Measurements from ENCODE around the gene ADAMTS18. TPM values are rescaled to one million over a fixed set of nuclear protein-coding genes. Genes with fewer than 3 reads are reported as not detected.

The ADAMTS18 gene
- polyA plus RNA-seq, 1 of the 3 experiments (the other 2 are of a cell fraction) = under 0.01 TPM

DNA sequence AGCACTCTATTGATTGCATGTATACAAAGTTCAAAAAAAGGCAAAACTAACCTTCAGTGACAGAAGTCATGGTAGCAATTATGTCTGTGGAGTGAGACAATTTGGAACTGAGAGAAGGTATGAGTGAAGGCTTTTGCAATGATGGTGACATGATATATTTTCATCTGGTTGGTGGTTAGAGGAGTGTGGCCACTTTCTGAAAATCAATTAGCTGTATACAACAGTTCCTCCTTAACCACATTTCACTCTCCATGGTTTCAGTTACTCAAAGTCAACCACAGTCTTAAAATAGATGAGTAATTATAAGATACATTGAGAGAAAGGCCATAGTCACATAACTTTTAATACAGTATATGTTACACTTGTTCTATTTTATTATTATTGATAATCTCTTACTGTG, 26.2 kb downstream of the ADAMTS18 start:
- Histone ChIP-seq H3K79me2 (ENCODE audit: insufficient read depth) (no peaks in the 10 kb centered on the region), H3K27ac (ENCODE audit: low read depth in 2 of 2, low read length in 1 of 2) (no peak overlapping the region), H3F3A (replicated peaks; ENCODE audit: insufficient read depth) (no peaks in the 10 kb centered on the region), H3K36me3 (replicated peaks in 1 of 2; ENCODE audit: control insufficient read depth in 1 of 2, insufficient read depth in 2 of 2, low read length in 1 of 2) (no peaks in the 10 kb centered on the region), H3K4me2 (no peak overlapping the region), H2AFZ (ENCODE audit: low read depth) (no peak overlapping the region), H3K9me3 (no peaks in the 10 kb centered on the region), H3K4me3 (ENCODE audit: low read depth in 2 of 2, low read length in 1 of 2) (no peak overlapping the region), H3K9ac (no peak overlapping the region), H3K4me1 (ENCODE audit: control insufficient read depth in 1 of 2, insufficient read depth in 2 of 2, low read depth in 1 of 2, low read length in 1 of 2) (no peaks in the 10 kb centered on the region; a peak in 1 of 4 replicates), H4K20me1 (ENCODE audit: insufficient read depth) (no peaks in the 10 kb centered on the region), H3K9me2 (no peaks in the 10 kb centered on the region), H3K27me3 (ENCODE audit: insufficient read depth) (no peaks in the 10 kb centered on the region)
- DNase-seq = no peak
- TF ChIP-seq MEF2A (IDR thresholded peaks at IDR 0.05; ENCODE audit: borderline replicate concordance, low read depth) (no peak), GABPA (IDR thresholded peaks at IDR 0.05; ENCODE audit: low read depth) (no peak), FOXJ3 (CRISPR knock-in tag; IDR thresholded peaks at IDR 0.05) (no peak), RAD21 (IDR thresholded peaks at IDR 0.05; ENCODE audit: low read length) (no peak), POLR2AphosphoS5 (IDR thresholded peaks at IDR 0.05; ENCODE audit: low read depth, low read length) (no peak), YY1 (IDR thresholded peaks at IDR 0.05; ENCODE audit: low read depth) (no peak), NFIC (IDR thresholded peaks at IDR 0.05; ENCODE audit: borderline replicate concordance) (no peak), SMC3 (IDR thresholded peaks at IDR 0.05; ENCODE audit: low read depth, low read length) (no peak), NRF1 (IDR thresholded peaks at IDR 0.05; ENCODE audit: low read depth, low read length) (no peak), EZH2phosphoT487 (IDR thresholded peaks at IDR 0.05; ENCODE audit: borderline replicate concordance, low read depth) (no peak), CHD2 (IDR thresholded peaks at IDR 0.05; ENCODE audit: low read length, partially characterized antibody) (no peak), TAF1 (IDR thresholded peaks at IDR 0.05; ENCODE audit: borderline replicate concordance, low read depth, low read length) (no peak), ELF1 (IDR thresholded peaks at IDR 0.05) (no peak), RCOR1 (IDR thresholded peaks at IDR 0.05; ENCODE audit: low read length) (no peak), FOXM1 (IDR thresholded peaks at IDR 0.05; ENCODE audit: low read depth) (no peak), RXRA (IDR thresholded peaks at IDR 0.05; ENCODE audit: borderline replicate concordance, low read depth) (no peak), RFX5 (IDR thresholded peaks at IDR 0.05; ENCODE audit: low read length) (no peak)
- TF ChIP-seq, protein P1, sequence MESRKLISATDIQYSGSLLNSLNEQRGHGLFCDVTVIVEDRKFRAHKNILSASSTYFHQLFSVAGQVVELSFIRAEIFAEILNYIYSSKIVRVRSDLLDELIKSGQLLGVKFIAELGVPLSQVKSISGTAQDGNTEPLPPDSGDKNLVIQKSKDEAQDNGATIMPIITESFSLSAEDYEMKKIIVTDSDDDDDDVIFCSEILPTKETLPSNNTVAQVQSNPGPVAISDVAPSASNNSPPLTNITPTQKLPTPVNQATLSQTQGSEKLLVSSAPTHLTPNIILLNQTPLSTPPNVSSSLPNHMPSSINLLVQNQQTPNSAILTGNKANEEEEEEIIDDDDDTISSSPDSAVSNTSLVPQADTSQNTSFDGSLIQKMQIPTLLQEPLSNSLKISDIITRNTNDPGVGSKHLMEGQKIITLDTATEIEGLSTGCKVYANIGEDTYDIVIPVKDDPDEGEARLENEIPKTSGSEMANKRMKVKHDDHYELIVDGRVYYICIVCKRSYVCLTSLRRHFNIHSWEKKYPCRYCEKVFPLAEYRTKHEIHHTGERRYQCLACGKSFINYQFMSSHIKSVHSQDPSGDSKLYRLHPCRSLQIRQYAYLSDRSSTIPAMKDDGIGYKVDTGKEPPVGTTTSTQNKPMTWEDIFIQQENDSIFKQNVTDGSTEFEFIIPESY (IDR thresholded peaks at IDR 0.05; ENCODE audit: borderline replicate concordance, low read depth) = no peak
- TF ChIP-seq, protein P2, sequence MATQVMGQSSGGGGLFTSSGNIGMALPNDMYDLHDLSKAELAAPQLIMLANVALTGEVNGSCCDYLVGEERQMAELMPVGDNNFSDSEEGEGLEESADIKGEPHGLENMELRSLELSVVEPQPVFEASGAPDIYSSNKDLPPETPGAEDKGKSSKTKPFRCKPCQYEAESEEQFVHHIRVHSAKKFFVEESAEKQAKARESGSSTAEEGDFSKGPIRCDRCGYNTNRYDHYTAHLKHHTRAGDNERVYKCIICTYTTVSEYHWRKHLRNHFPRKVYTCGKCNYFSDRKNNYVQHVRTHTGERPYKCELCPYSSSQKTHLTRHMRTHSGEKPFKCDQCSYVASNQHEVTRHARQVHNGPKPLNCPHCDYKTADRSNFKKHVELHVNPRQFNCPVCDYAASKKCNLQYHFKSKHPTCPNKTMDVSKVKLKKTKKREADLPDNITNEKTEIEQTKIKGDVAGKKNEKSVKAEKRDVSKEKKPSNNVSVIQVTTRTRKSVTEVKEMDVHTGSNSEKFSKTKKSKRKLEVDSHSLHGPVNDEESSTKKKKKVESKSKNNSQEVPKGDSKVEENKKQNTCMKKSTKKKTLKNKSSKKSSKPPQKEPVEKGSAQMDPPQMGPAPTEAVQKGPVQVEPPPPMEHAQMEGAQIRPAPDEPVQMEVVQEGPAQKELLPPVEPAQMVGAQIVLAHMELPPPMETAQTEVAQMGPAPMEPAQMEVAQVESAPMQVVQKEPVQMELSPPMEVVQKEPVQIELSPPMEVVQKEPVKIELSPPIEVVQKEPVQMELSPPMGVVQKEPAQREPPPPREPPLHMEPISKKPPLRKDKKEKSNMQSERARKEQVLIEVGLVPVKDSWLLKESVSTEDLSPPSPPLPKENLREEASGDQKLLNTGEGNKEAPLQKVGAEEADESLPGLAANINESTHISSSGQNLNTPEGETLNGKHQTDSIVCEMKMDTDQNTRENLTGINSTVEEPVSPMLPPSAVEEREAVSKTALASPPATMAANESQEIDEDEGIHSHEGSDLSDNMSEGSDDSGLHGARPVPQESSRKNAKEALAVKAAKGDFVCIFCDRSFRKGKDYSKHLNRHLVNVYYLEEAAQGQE (IDR thresholded peaks at IDR 0.05; ENCODE audit: low read depth, low read length) = no peak
- TF ChIP-seq, protein P3, sequence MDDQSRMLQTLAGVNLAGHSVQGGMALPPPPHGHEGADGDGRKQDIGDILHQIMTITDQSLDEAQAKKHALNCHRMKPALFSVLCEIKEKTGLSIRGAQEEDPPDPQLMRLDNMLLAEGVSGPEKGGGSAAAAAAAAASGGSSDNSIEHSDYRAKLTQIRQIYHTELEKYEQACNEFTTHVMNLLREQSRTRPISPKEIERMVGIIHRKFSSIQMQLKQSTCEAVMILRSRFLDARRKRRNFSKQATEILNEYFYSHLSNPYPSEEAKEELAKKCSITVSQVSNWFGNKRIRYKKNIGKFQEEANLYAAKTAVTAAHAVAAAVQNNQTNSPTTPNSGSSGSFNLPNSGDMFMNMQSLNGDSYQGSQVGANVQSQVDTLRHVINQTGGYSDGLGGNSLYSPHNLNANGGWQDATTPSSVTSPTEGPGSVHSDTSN (IDR thresholded peaks at IDR 0.05) = no peak
- POLR2A ChIA-PET = no interaction called here
- CTCF ChIA-PET = interaction anchor here (0.9 kb wide), 1 partner anchor 171 kb away, joined by 3 read pairs; no protein-coding TSS in a partner anchor
